GM21526 (cell line): ENCODE measurements around the gene SRSF3.
"Not testable (repeated sequence)": the region's sequence is repeated elsewhere in the genome, so short reads cannot be mapped to it uniquely, and the experiment has no call there.

Source experiments
- ATAC-seq: cut with Tn5 transposase; IDR thresholded peaks from one replicate; pipeline ENCODE4 v1.9.1; 2021; ENCODE audit warnings: moderate library complexity; ENCODE audit not compliant: unreplicated experiment, low FRiP score

Gene SRSF3

GRCh38 chr6:36603222-36604089, 9.3 kb downstream of the SRSF3 start:
- ATAC-seq = no peak

- ATAC-seq = no peak
These were observed 10.2 kb downstream of the SRSF3 start for GRCh38 chr6:36604090-36605060.

- ATAC-seq = no peak
These were observed 11.0 kb downstream of the SRSF3 start for GRCh38 chr6:36605143-36605542.

GRCh38 chr6:36605560-36606391, 11.6 kb downstream of the SRSF3 start:
- no peak for ATAC-seq

- ATAC-seq = not testable (repeated sequence)
These were observed 13.1 kb downstream of the SRSF3 start for GRCh38 chr6:36607305-36607682.

GRCh38 chr6:36607683-36608386, 13.7 kb downstream of the SRSF3 start:
- ATAC-seq = no peak

- no peak for ATAC-seq
These were observed 14.8 kb downstream of the SRSF3 start for GRCh38 chr6:36608788-36609563.

- no peak for ATAC-seq
These were observed 15.4 kb downstream of the SRSF3 start for GRCh38 chr6:36609582-36609981.

- ATAC-seq = no peak
These were observed 16.1 kb downstream of the SRSF3 start for GRCh38 chr6:36610041-36610955.

- no peak for ATAC-seq
These were observed 16.8 kb downstream of the SRSF3 start for GRCh38 chr6:36610956-36611336.

- not testable (repeated sequence) for ATAC-seq
These were observed 17.5 kb downstream of the SRSF3 start for GRCh38 chr6:36611679-36612078.

GRCh38 chr6:36612101-36612625, 18.0 kb downstream of the SRSF3 start:
- no peak for ATAC-seq

GRCh38 chr6:36613200-36613995, 19.2 kb downstream of the SRSF3 start:
- no peak for ATAC-seq

- ATAC-seq = peak; percentile 47
These were observed 21.0 kb downstream of the SRSF3 start for GRCh38 chr6:36615018-36615761.

GRCh38 chr6:36616893-36617521, 22.8 kb downstream of the SRSF3 start:
- no peak for ATAC-seq
